ENCODE data around the gene CRELD1. TPM values are rescaled to one million over a fixed set of nuclear protein-coding genes. Genes with fewer than 3 reads are reported as not detected.

Gene CRELD1
- total RNA-seq, 1 donor from 2014 or later, result 26.5 TPM

GRCh38 chr3:9949626-9950025 lies 16.0 kb downstream of the CRELD1 start:
- no peaks in the 10 kb centered on the region for H3K27me3 Mint-ChIP-seq (ENCODE audit: low read depth)
- no peak overlapping the region for H3K27ac Mint-ChIP-seq (ENCODE audit: unreplicated experiment)
- peak; percentile 77 for DNase-seq (ENCODE audit: low spot score)
- TF ChIP-seq CTCF (IDR thresholded peaks at IDR 0.05), result no peak
- H3K9me3 Mint-ChIP-seq (ENCODE audit: low read depth), result no peaks in the 10 kb centered on the region
- peaks cover 24% of the 10 kb centered on the region for H3K4me1 Mint-ChIP-seq (ENCODE audit: low read depth)
- H3K36me3 Mint-ChIP-seq (ENCODE audit: low read depth), result no peaks in the 10 kb centered on the region
- no peak overlapping the region for H3K4me3 Mint-ChIP-seq (ENCODE audit: unreplicated experiment)

- Mint-ChIP-seq H3K36me3 (ENCODE audit: low read depth) (no peaks in the 10 kb centered on the region), H3K4me3 (ENCODE audit: unreplicated experiment) (peak overlapping the region; percentile 46), H3K27ac (ENCODE audit: unreplicated experiment) (no peak overlapping the region), H3K4me1 (ENCODE audit: low read depth) (peaks cover 17% of the 10 kb centered on the region), H3K27me3 (ENCODE audit: low read depth) (no peaks in the 10 kb centered on the region), H3K9me3 (ENCODE audit: low read depth) (no peaks in the 10 kb centered on the region)
- peak; percentile 47 for DNase-seq (ENCODE audit: low spot score)
- no peak for TF ChIP-seq CTCF (IDR thresholded peaks at IDR 0.05)
Measured at GRCh38 chr3:9951126-9951525, 17.5 kb downstream of the CRELD1 start.

- no peak for DNase-seq (ENCODE audit: low spot score)
- Mint-ChIP-seq H3K4me3 (ENCODE audit: unreplicated experiment) (peak overlapping the region; percentile 46), H3K4me1 (ENCODE audit: low read depth) (peaks cover 15% of the 10 kb centered on the region), H3K9me3 (ENCODE audit: low read depth) (no peaks in the 10 kb centered on the region), H3K27me3 (ENCODE audit: low read depth) (no peaks in the 10 kb centered on the region), H3K27ac (ENCODE audit: unreplicated experiment) (no peak overlapping the region), H3K36me3 (ENCODE audit: low read depth) (no peaks in the 10 kb centered on the region)
- no peak for TF ChIP-seq CTCF (IDR thresholded peaks at IDR 0.05)
Measured at GRCh38 chr3:9951598-9951961, 17.9 kb downstream of the CRELD1 start.

- no peak within 1 kb of the TSS for H3K27ac Mint-ChIP-seq (ENCODE audit: unreplicated experiment)
- H3K9me3 Mint-ChIP-seq (ENCODE audit: low read depth), result no peaks in the 10 kb centered on the region
- no peaks in the 10 kb centered on the region for H3K27me3 Mint-ChIP-seq (ENCODE audit: low read depth)
- no peaks in the 10 kb centered on the region for H3K36me3 Mint-ChIP-seq (ENCODE audit: low read depth)
- DNase-seq (ENCODE audit: low spot score), result peak; percentile 88
- H3K4me1 Mint-ChIP-seq (ENCODE audit: low read depth), result peaks cover 14% of the 10 kb centered on the region
- no peak for TF ChIP-seq CTCF (IDR thresholded peaks at IDR 0.05)
- peak within 1 kb of the TSS; percentile 68 for H3K4me3 Mint-ChIP-seq (ENCODE audit: unreplicated experiment)
Measured at GRCh38 chr3:9951962-9952805, 18.6 kb downstream of the CRELD1 start, which contains the start of gene PRRT3. PRRT3 (minus strand) TSS chr3:9952408; CDS start chr3:9950115, 2,293 bp downstream.

- H3K4me3 Mint-ChIP-seq (ENCODE audit: unreplicated experiment), result no peak overlapping the region
- no peaks in the 10 kb centered on the region for H3K36me3 Mint-ChIP-seq (ENCODE audit: low read depth)
- no peaks in the 10 kb centered on the region for H3K9me3 Mint-ChIP-seq (ENCODE audit: low read depth)
- peak; percentile 47 for DNase-seq (ENCODE audit: low spot score)
- no peak overlapping the region for H3K27ac Mint-ChIP-seq (ENCODE audit: unreplicated experiment)
- H3K4me1 Mint-ChIP-seq (ENCODE audit: low read depth), result peaks cover 9% of the 10 kb centered on the region
- no peaks in the 10 kb centered on the region for H3K27me3 Mint-ChIP-seq (ENCODE audit: low read depth)
- no peak for TF ChIP-seq CTCF (IDR thresholded peaks at IDR 0.05)
Measured at GRCh38 chr3:9955067-9955502, 21.5 kb downstream of the CRELD1 start.
